Nephron progenitor cell (in vitro differentiated cells): Measurements from ENCODE around the gene SNCB.

Experiments
- DNase-seq: peaks from one replicate; pipeline ENCODE4 v3.0.0; 2021
- H3K27ac Mint-ChIP-seq: 2 replicates; pipeline ENCODE4 v1.8.0; 2021; ENCODE audit warnings: mild to moderate bottlenecking, moderate library complexity, mixed read lengths
- H3K27me3 Mint-ChIP-seq: 2 replicates; pipeline ENCODE4 v1.8.0; 2021; ENCODE audit warnings: mild to moderate bottlenecking, low read depth, mixed read lengths; ENCODE audit not compliant: poor library complexity
- H3K36me3 Mint-ChIP-seq: 2 replicates; pipeline ENCODE4 v1.8.0; 2021; ENCODE audit warnings: low read depth, mixed read lengths
- H3K4me1 Mint-ChIP-seq: 2 replicates; pipeline ENCODE4 v1.8.0; 2021; ENCODE audit warnings: mixed read lengths
- H3K4me3 Mint-ChIP-seq: 2 replicates; pipeline ENCODE4 v1.8.0; 2021; ENCODE audit warnings: mild to moderate bottlenecking, moderate library complexity, mixed read lengths
- H3K9me3 Mint-ChIP-seq: 2 replicates; pipeline ENCODE4 v1.8.0; 2021; ENCODE audit warnings: mild to moderate bottlenecking, moderate library complexity, mixed read lengths
- TF ChIP-seq, protein P1 (sequence below): fragments of 200-600 bp; sonication (generic); IDR thresholded peaks from 2 replicates; pipeline ENCODE4 v1.5.0; 2021; ENCODE audit warnings: antibody characterized with exemption

SNCB gene

DNA sequence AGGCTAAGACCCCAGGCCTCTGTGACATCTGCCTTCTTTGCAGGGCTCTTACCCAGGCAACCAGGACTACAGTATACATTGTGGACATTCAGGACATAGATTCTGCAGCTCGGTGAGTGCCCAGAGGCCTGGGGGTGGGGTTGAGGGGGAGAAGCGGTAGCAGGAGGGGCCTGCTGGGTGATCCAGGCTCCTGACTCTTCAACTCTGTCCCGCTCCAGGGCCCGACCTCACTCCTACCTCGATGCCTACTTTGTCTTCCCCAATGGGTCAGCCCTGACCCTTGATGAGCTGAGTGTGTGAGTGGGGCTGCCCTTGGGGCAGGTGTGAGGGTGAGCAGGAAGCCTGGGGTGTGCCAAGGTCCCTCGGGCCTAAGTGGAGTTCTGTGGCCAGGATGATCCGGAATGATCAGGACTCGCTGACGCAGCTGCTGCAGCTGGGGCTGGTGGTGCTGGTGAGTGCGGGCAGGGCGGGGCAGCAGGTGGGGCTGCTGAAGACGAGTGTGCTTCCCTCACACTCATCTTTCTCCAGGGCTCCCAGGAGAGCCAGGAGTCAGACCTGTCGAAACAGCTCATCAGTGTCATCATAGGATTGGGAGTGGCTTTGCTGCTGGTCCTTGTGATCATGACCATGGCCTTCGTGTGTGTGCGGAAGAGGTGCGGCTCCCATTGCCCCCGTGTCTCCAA is 40.2 kb downstream of the SNCB start:
- peaks cover 9% of the 10 kb centered on the region for H3K27me3 Mint-ChIP-seq
- H3K9me3 Mint-ChIP-seq = peaks cover 17% of the 10 kb centered on the region
- H3K4me3 Mint-ChIP-seq = no peak overlapping the region
- DNase-seq = no peak
- H3K36me3 Mint-ChIP-seq = no peaks in the 10 kb centered on the region
- TF ChIP-seq, protein P1, sequence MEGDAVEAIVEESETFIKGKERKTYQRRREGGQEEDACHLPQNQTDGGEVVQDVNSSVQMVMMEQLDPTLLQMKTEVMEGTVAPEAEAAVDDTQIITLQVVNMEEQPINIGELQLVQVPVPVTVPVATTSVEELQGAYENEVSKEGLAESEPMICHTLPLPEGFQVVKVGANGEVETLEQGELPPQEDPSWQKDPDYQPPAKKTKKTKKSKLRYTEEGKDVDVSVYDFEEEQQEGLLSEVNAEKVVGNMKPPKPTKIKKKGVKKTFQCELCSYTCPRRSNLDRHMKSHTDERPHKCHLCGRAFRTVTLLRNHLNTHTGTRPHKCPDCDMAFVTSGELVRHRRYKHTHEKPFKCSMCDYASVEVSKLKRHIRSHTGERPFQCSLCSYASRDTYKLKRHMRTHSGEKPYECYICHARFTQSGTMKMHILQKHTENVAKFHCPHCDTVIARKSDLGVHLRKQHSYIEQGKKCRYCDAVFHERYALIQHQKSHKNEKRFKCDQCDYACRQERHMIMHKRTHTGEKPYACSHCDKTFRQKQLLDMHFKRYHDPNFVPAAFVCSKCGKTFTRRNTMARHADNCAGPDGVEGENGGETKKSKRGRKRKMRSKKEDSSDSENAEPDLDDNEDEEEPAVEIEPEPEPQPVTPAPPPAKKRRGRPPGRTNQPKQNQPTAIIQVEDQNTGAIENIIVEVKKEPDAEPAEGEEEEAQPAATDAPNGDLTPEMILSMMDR = no peak
- H3K4me1 Mint-ChIP-seq = no peaks in the 10 kb centered on the region
- no peak overlapping the region for H3K27ac Mint-ChIP-seq

DNA sequence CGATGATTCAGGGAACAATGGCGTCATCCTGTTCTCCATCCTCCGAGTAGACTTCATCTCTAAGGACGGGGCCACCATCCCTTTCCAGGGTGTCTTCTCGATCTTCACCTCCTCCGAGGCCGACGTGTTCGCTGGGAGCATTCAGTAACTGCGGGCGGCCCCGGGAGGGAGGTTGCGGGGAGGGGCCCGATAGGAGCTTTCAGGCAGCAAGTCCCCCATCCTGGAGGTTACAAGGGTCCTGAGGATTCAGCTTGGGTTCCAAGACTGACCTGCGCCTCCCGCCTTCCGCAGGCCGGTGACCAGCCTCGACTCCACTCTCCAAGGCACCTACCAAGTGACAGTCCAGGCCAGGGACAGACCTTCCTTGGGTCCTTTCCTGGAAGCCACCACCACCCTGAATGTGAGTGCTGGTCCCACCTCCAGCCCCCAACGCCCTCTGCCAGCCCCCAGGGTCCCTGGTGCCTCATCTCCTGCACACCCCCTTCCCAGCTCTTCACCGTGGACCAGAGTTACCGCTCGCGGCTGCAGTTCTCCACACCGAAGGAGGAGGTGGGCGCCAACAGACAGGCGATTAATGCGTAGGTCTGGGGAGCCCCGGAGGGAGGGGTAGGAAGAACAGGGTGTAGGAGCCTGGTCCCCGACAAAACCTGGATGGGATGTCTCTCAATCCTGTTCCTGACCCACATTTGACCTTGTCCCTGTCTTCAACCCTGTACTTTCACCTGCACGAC is 41.1 kb downstream of the SNCB start:
- Mint-ChIP-seq H3K4me1 (no peaks in the 10 kb centered on the region), H3K27me3 (peaks cover 3% of the 10 kb centered on the region)
- no peak for DNase-seq

DNA sequence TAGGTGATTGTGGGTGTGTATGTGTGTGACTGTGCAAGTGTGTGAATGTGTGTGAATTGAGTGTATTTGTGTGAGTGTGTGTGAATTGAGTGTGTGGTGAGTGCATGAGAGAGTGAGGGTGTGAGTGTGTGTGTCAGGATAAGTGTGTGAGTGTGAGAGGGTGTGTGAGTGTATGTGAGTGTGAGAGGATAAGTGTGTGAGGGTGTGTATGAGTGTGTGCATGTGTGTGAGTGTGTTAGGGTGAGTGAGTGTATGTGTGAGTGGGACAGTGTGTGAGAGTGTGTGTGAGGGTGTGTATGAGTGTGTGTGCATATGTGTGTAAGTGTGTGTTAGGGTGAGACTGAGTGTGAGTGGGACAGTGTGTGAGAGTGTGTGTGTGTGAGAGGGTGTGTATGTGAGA is 42.0 kb downstream of the SNCB start:
- H3K27ac Mint-ChIP-seq = peak overlapping the region; percentile 1
- no peaks in the 10 kb centered on the region for H3K36me3 Mint-ChIP-seq
- TF ChIP-seq, protein P1 = no peak
- no peak for DNase-seq
- H3K27me3 Mint-ChIP-seq = no peaks in the 10 kb centered on the region
- H3K4me3 Mint-ChIP-seq = no peak overlapping the region
- peaks cover 30% of the 10 kb centered on the region for H3K9me3 Mint-ChIP-seq
- no peaks in the 10 kb centered on the region for H3K4me1 Mint-ChIP-seq

More for the DNA sequence above, 41.1 kb downstream of the SNCB start:
- TF ChIP-seq, protein P1 = no peak
- peak overlapping the region; percentile 93 for H3K27ac Mint-ChIP-seq
- no peaks in the 10 kb centered on the region for H3K36me3 Mint-ChIP-seq
- no peak overlapping the region for H3K4me3 Mint-ChIP-seq
- peaks cover 21% of the 10 kb centered on the region for H3K9me3 Mint-ChIP-seq

DNA sequence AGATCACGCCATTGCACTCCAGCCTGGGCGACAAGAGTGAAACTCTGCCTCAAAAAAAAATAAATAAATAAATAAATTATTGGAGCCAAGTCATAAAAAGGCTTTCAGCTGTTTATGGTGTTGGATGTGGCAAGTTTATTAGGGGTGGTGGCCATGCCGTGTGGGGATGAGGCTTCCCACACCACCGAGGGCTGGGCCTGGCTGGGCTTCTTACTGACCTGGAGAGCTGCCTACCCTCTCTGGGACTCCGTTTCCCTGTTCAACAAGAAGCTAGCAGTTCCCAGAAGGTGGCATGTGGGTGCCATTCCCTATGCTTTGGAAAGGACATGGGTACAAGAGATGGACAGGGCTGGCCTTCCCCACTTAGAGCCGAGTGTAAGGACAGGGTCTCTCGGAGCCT is 42.9 kb downstream of the SNCB start:
- Mint-ChIP-seq H3K9me3 (peaks cover 31% of the 10 kb centered on the region), H3K27me3 (no peaks in the 10 kb centered on the region), H3K4me1 (no peaks in the 10 kb centered on the region), H3K4me3 (no peak overlapping the region), H3K27ac (no peak overlapping the region), H3K36me3 (no peaks in the 10 kb centered on the region)
- TF ChIP-seq, protein P1 = no peak
- DNase-seq = no peak

DNA sequence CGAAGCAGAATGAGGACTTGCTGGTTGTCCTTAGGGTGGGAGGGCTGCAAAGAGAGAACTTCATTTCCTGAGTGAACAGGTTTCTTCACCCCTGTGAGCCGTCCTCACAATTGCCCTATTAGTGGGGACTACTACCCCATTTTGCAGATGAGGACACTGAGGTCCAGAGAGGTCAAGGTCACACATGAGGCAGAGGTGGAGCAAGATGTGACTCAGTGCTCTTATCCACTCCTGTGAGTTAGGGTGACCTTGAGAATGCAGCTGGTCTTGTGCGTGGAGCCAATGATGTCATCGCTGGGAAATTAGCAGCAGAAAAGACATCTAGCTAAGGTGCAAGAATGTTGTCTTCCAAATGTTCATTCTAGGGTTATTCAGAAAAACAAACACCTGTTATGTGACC is 47.3 kb downstream of the SNCB start:
- no peaks in the 10 kb centered on the region for H3K36me3 Mint-ChIP-seq
- TF ChIP-seq, protein P1 = no peak
- DNase-seq = no peak
- peaks cover 31% of the 10 kb centered on the region for H3K9me3 Mint-ChIP-seq
- no peak overlapping the region for H3K27ac Mint-ChIP-seq
- no peak overlapping the region for H3K4me3 Mint-ChIP-seq
- peaks cover 6% of the 10 kb centered on the region for H3K4me1 Mint-ChIP-seq
- peaks cover 2% of the 10 kb centered on the region for H3K27me3 Mint-ChIP-seq
